ENCODE results near the gene TINCR. TPM values are rescaled to one million over a fixed set of nuclear protein-coding genes. Genes with fewer than 3 reads are reported as not detected.

TINCR gene
- total and polyA plus RNA-seq, 3 experiments from 2014 or later, result 0.16 to 0.28 (median 0.20) TPM

DNA sequence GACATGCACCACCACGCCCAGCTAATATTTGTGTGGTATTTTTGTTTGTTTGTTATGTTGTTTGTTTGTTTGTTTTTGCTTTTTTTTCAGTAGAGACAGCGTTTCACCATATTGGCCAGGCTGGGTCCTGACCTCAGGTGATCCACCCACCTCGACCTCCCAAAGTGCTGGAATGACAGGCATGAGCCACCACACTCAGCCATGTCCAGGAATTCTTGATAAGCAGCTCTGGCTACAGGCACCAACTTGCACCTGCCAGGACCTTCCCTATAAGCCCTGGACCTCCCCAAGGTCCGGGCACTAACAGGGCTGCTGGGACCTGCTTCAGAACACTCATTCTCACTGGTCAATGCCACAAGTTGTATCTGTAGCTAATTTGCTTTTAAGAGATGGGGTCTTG lies 48.7 kb downstream of the TINCR start:
- no peaks in the 10 kb centered on the region for H3K9me3 ChIP-seq (ENCODE audit: low read length)
- Mint-ChIP-seq H3K27me3 (peaks cover 18 to 20% of the 10 kb centered on the region in 2 donors), H3K36me3 (no peaks in the 10 kb centered on the region), H3K4me3 (no peak overlapping the region), H3K27ac (no peak overlapping the region), H3K4me1 (no peaks in the 10 kb centered on the region), H3K9me3 (peaks cover 17 to 33% (median 28%) of the 10 kb centered on the region in 5 donors)
- peaks cover 6% of the 10 kb centered on the region for H3K27me3 ChIP-seq (ENCODE audit: insufficient read depth, low read length, poor library complexity, severe bottlenecking)
- H3K4me1 ChIP-seq (ENCODE audit: insufficient read depth, low read length), result no peaks in the 10 kb centered on the region
- H3K4me3 ChIP-seq (ENCODE audit: low read length), result no peak overlapping the region
- no peak for DNase-seq
- ChIA-PET CTCF (no interaction called here), POLR2A (no interaction called here)
- no peaks in the 10 kb centered on the region for H3K36me3 ChIP-seq (ENCODE audit: insufficient read depth, low read length)
- no peak overlapping the region for H3K27ac ChIP-seq (ENCODE audit: low read depth, low read length)

GRCh38 chr19:5515737-5516136 lies 52.0 kb downstream of the TINCR start:
- Histone ChIP-seq H3K27me3 (ENCODE audit: insufficient read depth, low read length, poor library complexity, severe bottlenecking) (peaks cover 1% of the 10 kb centered on the region), H3K4me1 (ENCODE audit: insufficient read depth, low read length) (no peaks in the 10 kb centered on the region), H3K36me3 (ENCODE audit: insufficient read depth, low read length) (no peaks in the 10 kb centered on the region), H3K4me3 (ENCODE audit: low read length) (no peak overlapping the region), H3K9me3 (ENCODE audit: low read length) (no peaks in the 10 kb centered on the region), H3K27ac (ENCODE audit: low read depth, low read length) (no peak overlapping the region)
- H3K27ac Mint-ChIP-seq, result no peak overlapping the region
- CTCF ChIA-PET, result no interaction called here
- no peak for DNase-seq
- H3K4me3 Mint-ChIP-seq, result no peak overlapping the region
- no peaks in the 10 kb centered on the region for H3K36me3 Mint-ChIP-seq
- no peaks in the 10 kb centered on the region for H3K4me1 Mint-ChIP-seq
- H3K9me3 Mint-ChIP-seq, result peaks cover 17 to 37% (median 31%) of the 10 kb centered on the region in 5 donors
- POLR2A ChIA-PET, result no interaction called here
- peaks cover 11 to 15% of the 10 kb centered on the region in 2 donors for H3K27me3 Mint-ChIP-seq

- H3K9me3 Mint-ChIP-seq, result peaks cover 14 to 35% (median 31%) of the 10 kb centered on the region in 5 donors
- H3K36me3 Mint-ChIP-seq, result no peaks in the 10 kb centered on the region
- Histone ChIP-seq H3K27ac (ENCODE audit: low read depth, low read length) (no peak overlapping the region), H3K4me3 (ENCODE audit: low read length) (no peak overlapping the region), H3K36me3 (ENCODE audit: insufficient read depth, low read length) (no peaks in the 10 kb centered on the region), H3K27me3 (ENCODE audit: insufficient read depth, low read length, poor library complexity, severe bottlenecking) (no peaks in the 10 kb centered on the region), H3K4me1 (ENCODE audit: insufficient read depth, low read length) (no peaks in the 10 kb centered on the region), H3K9me3 (ENCODE audit: low read length) (no peaks in the 10 kb centered on the region)
- ChIA-PET CTCF (no interaction called here), POLR2A (no interaction called here)
- H3K27ac Mint-ChIP-seq, result no peak overlapping the region
- no peak overlapping the region for H3K4me3 Mint-ChIP-seq
- DNase-seq, result no peak
- no peaks in the 10 kb centered on the region for H3K4me1 Mint-ChIP-seq
- peaks cover 7 to 14% of the 10 kb centered on the region in 2 donors for H3K27me3 Mint-ChIP-seq
These were observed 53.8 kb downstream of the TINCR start for GRCh38 chr19:5514001-5514400.

- CTCF ChIA-PET, result no interaction called here
- Mint-ChIP-seq H3K27ac (no peak overlapping the region), H3K4me3 (no peak overlapping the region), H3K27me3 (peaks cover 3 to 13% of the 10 kb centered on the region in 2 donors), H3K36me3 (no peaks in the 10 kb centered on the region), H3K4me1 (no peaks in the 10 kb centered on the region), H3K9me3 (peaks cover 14 to 32% (median 29%) of the 10 kb centered on the region in 5 donors)
- Histone ChIP-seq H3K36me3 (ENCODE audit: insufficient read depth, low read length) (no peaks in the 10 kb centered on the region), H3K27ac (ENCODE audit: low read depth, low read length) (no peak overlapping the region), H3K4me1 (ENCODE audit: insufficient read depth, low read length) (no peaks in the 10 kb centered on the region), H3K27me3 (ENCODE audit: insufficient read depth, low read length, poor library complexity, severe bottlenecking) (no peaks in the 10 kb centered on the region), H3K9me3 (ENCODE audit: low read length) (no peaks in the 10 kb centered on the region), H3K4me3 (ENCODE audit: low read length) (no peak overlapping the region)
- POLR2A ChIA-PET, result no interaction called here
- no peak for DNase-seq
These were observed 55.0 kb downstream of the TINCR start for GRCh38 chr19:5512715-5513114.

Other genes with a start within 250 kb of the TINCR start
- gene PTPRS, start 227.1 kb downstream of the TINCR start, total RNA-seq, result under 1 TPM; 0.22 to 0.31 TPM
- 0.30 TPM for gene PTPRS, start 227.1 kb downstream of the TINCR start, polyA plus RNA-seq
- gene ZNRF4, start 112.5 kb downstream of the TINCR start, total RNA-seq, result not detected
- gene ZNRF4, start 112.5 kb downstream of the TINCR start, polyA plus RNA-seq, result not detected
- gene SAFB2, start 54.8 kb upstream of the TINCR start, total RNA-seq, result 10 to 100 TPM; 87.8 to 98.2 TPM
- gene SAFB2, start 54.8 kb upstream of the TINCR start, polyA plus RNA-seq, result 56.4 TPM
- gene SAFB, start 55.1 kb upstream of the TINCR start, total RNA-seq, result 100 to 1,000 TPM; 124 to 132 TPM
- gene SAFB, start 55.1 kb upstream of the TINCR start, polyA plus RNA-seq, result 103 TPM
- 10 to 100 TPM; 60.6 to 62.1 TPM for gene MICOS13, start 112.6 kb upstream of the TINCR start, total RNA-seq
- gene MICOS13, start 112.6 kb upstream of the TINCR start, polyA plus RNA-seq, result 117 TPM
- gene HSD11B1L, start 113.1 kb upstream of the TINCR start, total RNA-seq, result 1 to 10 TPM; 1.4 to 2.3 TPM
- gene HSD11B1L, start 113.1 kb upstream of the TINCR start, polyA plus RNA-seq, result 4.0 TPM
- gene RPL36, start 122.3 kb upstream of the TINCR start, total RNA-seq, result 1,000 to 10,000 TPM; 1,478 to 1,485 TPM
- gene RPL36, start 122.3 kb upstream of the TINCR start, polyA plus RNA-seq, result 2,003 TPM
- 100 to 1,000 TPM; 179 to 204 TPM for gene LONP1, start 152.2 kb upstream of the TINCR start, total RNA-seq
- gene LONP1, start 152.2 kb upstream of the TINCR start, polyA plus RNA-seq, result 36.0 TPM
- gene CATSPERD, start 152.7 kb upstream of the TINCR start, total RNA-seq, result not detected
- not detected for gene CATSPERD, start 152.7 kb upstream of the TINCR start, polyA plus RNA-seq
- gene PRR22, start 216.8 kb upstream of the TINCR start, total RNA-seq, result 1 to 10 TPM; 8.2 to 8.6 TPM
- 0.15 TPM for gene PRR22, start 216.8 kb upstream of the TINCR start, polyA plus RNA-seq
- 10 to 100 TPM; 90.9 to 93.6 TPM for gene DUS3L, start 223.2 kb upstream of the TINCR start, total RNA-seq
- gene DUS3L, start 223.2 kb upstream of the TINCR start, polyA plus RNA-seq, result 33.2 TPM
- gene NRTN, start 237.1 kb upstream of the TINCR start, total RNA-seq, result under 1 TPM in 1 of 2 experiments, not detected in 1; 0.26 TPM
- 0.26 TPM for gene NRTN, start 237.1 kb upstream of the TINCR start, polyA plus RNA-seq